ENCODE data around the gene MYO1H. TPM values are rescaled to one million over a fixed set of nuclear protein-coding genes. Genes with fewer than 3 reads are reported as not detected.
A peak's percentile ranks its signal among the peaks of the same experiment; 100 is the strongest.

The MYO1H gene
- total RNA-seq, 1 experiment from 2014 or later = not detected

GRCh38 chr12:109463756-109464155, 116.1 kb downstream of the MYO1H start:
- no peaks in the 10 kb centered on the region for H3K27me3 ChIP-seq (ENCODE audit: insufficient read depth, low read length)
- peaks cover 39 to 44% of the 10 kb centered on the region in 2 experiments for H3K4me1 ChIP-seq (ENCODE audit: control insufficient read depth in 1 of 2, insufficient read depth in 2 of 2, low read length in 2 of 2)
- no peaks in the 10 kb centered on the region for H3K9me3 ChIP-seq (ENCODE audit: control insufficient read depth in 1 of 2, insufficient read depth in 1 of 2, low read depth in 1 of 2, low read length in 2 of 2)
- H3K27ac ChIP-seq (ENCODE audit: low read depth, low read length) = peak overlapping the region; percentile 68
- peaks cover 63% of the 10 kb centered on the region for H3K79me2 ChIP-seq (ENCODE audit: insufficient read depth, low read length)
- no peak for DNase-seq (ENCODE audit: low read depth, low spot score)
- no peaks in the 10 kb centered on the region for H3K9me2 ChIP-seq (ENCODE audit: insufficient read depth)
- TF ChIP-seq CEBPB (IDR thresholded peaks at IDR 0.05; ENCODE audit: low read depth) = no peak
- TF ChIP-seq POLR2AphosphoS5 (IDR thresholded peaks at IDR 0.05; ENCODE audit: low read depth, low read length) = no peak
- TF ChIP-seq JUND (IDR thresholded peaks at IDR 0.05) = no peak
- TF ChIP-seq CTCF (IDR thresholded peaks at IDR 0.05 in 2 of 3, conservative IDR thresholded peaks at IDR 0.05 in 1 of 3; ENCODE audit: borderline replicate concordance in 1 of 3, insufficient read depth in 1 of 3, low read depth in 2 of 3, low read length in 2 of 3) = no peak
- no peak for TF ChIP-seq SRF (IDR thresholded peaks at IDR 0.05; ENCODE audit: low read depth)
- TF ChIP-seq TCF7L2 (IDR thresholded peaks at IDR 0.05; ENCODE audit: borderline replicate concordance, extremely low read depth, insufficient read depth, insufficient read length) = no peak
- TF ChIP-seq RAD21 (IDR thresholded peaks at IDR 0.05; ENCODE audit: low read depth) = no peak
- no peak for TF ChIP-seq SIN3A (IDR thresholded peaks at IDR 0.05; ENCODE audit: low read depth)
- TF ChIP-seq FOSL1 (IDR thresholded peaks at IDR 0.05; ENCODE audit: low read depth) = no peak
- CTCF ChIA-PET = no interaction called here
- POLR2A ChIA-PET = no interaction called here
- intact Hi-C loops (cut with micrococcal nuclease) = no loop called here
- RAD21 ChIA-PET (ENCODE audit: low non-redundant PET in 1 of 2, low total read pairs in 2 of 2, uncharacterized antibody in 2 of 2, unreplicated experiment in 2 of 2) = no interaction called here
- H3K4me3 ChIP-seq (replicated peaks in 1 of 2; ENCODE audit: low read depth in 1 of 2, low read length in 2 of 2) = peak overlapping the region in 1 of 2 experiments; percentile 37; a peak in 2 of 4 replicates
- ATAC-seq = peak; percentile 16
- H2AFZ ChIP-seq (ENCODE audit: low read depth, low read length, poor library complexity, severe bottlenecking) = no peak overlapping the region
- peak overlapping the region; percentile 70 for H3K4me2 ChIP-seq (ENCODE audit: low read length)
- H4K20me1 ChIP-seq (ENCODE audit: insufficient read depth) = peaks cover 4% of the 10 kb centered on the region; the same call in 1 of the 2 replicates
- no TSS peak for BruUV-seq (replicated peaks)
- H3K9ac ChIP-seq (ENCODE audit: low read length) = peak overlapping the region; percentile 37
- H3K36me3 ChIP-seq (ENCODE audit: control insufficient read depth in 1 of 2, insufficient read depth in 2 of 2, low read length in 2 of 2) = peaks cover 11 to 15% of the 10 kb centered on the region in 2 experiments; a peak in 3 of 4 replicates

Data from HCT116 (cell line).